ENCODE results near the gene AZGP1.
A peak's percentile ranks its signal among the peaks of the same experiment; 100 is the strongest.
"Not testable (repeated sequence)": the region's sequence is repeated elsewhere in the genome, so short reads cannot be mapped to it uniquely, and the experiment has no call there.

AZGP1 gene

DNA sequence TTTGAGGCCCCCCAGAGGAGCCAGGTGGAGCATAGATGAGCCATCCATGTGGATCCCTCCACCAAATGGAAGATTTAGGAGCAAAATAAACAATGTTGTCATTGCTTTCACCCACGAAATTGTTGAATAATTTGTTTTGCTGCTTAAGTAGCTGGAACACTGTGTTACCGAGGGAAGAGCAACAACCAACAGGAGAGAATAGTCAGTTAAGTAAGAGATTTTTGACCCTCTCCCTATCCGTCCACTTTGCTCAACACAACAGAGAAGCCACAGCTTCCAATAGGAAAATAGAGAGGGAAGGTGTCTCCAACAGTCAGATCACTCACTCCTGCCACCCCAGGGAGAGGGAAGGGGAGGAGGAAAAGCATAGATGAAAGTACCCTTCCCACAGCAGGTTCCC is 35.7 kb upstream of the AZGP1 start:
- H3K4me3 ChIP-seq (ENCODE audit: low read length): no peak overlapping the region
- no peak for TF ChIP-seq CTCF (IDR thresholded peaks at IDR 0.05; ENCODE audit: insufficient read depth, low read depth, low read length, missing control alignments)
- no peak for DNase-seq (ENCODE audit: low read depth)

DNA sequence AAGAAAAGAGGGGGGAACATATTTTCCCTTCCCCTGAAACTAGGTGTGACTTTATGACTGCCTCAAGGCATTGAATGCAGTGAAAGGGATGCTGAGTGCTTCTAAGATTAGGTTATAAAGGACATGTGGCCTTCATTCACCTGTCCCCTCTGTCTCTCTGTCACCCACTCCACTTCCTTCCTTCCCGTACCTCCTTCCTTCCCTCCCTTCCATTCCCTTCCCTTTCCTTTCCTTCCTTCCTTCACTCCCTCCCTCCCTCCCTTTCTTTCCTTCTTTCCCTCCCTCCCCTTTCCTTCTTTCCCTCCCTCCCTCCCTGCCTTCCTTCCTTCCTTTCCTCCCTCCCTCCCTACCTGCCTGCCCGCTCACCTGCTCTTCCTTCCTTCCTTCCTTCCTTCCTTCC is 35.1 kb upstream of the AZGP1 start:
- TF ChIP-seq CTCF (IDR thresholded peaks at IDR 0.05; ENCODE audit: insufficient read depth, low read depth, low read length, missing control alignments): no peak
- DNase-seq (ENCODE audit: low read depth): no peak
- no peak overlapping the region for H3K4me3 ChIP-seq (ENCODE audit: low read length)

GRCh38 chr7:100009952-100010351 is 34.1 kb upstream of the AZGP1 start:
- H3K4me3 ChIP-seq (ENCODE audit: low read length); DNase-seq (ENCODE audit: low read depth): not testable (repeated sequence)

DNA sequence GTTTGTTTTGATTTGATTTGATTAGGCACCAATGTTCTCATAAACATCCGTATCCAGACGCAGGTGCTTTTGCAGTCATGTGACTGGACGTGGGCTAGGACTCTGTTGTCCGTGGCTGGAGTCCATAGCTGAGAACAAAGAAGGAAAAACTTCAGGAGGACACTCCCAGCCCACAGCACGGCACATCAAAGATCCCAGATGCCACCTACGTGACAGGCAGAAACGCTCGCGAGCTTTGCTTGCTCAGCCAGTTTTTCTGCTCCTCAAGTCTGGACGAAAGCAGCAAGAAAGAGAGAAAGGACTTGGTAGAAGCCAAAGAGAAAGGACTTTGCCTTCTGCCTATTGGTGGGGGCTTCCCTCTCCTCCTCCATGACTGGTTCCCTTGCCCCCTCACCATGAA is 32.7 kb upstream of the AZGP1 start:
- DNase-seq (ENCODE audit: low read depth): peak; percentile 68
- TF ChIP-seq CTCF (IDR thresholded peaks at IDR 0.05; ENCODE audit: insufficient read depth, low read depth, low read length, missing control alignments): no peak

DNA sequence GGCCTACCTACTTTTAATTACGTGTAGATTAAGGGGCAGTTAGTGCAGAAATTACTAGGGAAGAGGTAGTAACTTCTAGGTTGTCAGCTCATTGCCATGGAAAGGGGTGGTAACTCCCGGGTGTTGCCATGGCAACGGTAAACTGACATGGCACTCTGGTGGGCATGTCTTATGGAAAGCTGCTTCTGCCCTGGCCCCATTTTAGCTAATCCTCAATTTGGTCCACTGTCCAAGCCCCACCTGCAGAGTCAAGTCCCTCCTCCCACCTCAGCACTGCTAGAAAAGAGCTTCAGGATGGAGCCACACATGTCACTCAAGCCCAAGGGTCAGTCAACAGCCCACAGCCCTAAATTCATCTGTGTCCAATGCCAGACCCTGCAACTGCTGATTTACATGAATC is 32.1 kb upstream of the AZGP1 start:
- no peak for DNase-seq (ENCODE audit: low read depth)
- no peak for TF ChIP-seq CTCF (IDR thresholded peaks at IDR 0.05; ENCODE audit: insufficient read depth, low read depth, low read length, missing control alignments)
- H3K4me3 ChIP-seq (ENCODE audit: low read length): no peak overlapping the region

More for the DNA sequence above, 32.7 kb upstream of the AZGP1 start:
- H3K4me3 ChIP-seq (ENCODE audit: low read length): peak overlapping the region; percentile 7

- no peak overlapping the region for H3K4me3 ChIP-seq (ENCODE audit: low read length)
- no peak for TF ChIP-seq CTCF (IDR thresholded peaks at IDR 0.05; ENCODE audit: insufficient read depth, low read depth, low read length, missing control alignments)
- DNase-seq (ENCODE audit: low read depth): no peak
These were observed 28.2 kb upstream of the AZGP1 start for GRCh38 chr7:100003711-100004661.

DNA sequence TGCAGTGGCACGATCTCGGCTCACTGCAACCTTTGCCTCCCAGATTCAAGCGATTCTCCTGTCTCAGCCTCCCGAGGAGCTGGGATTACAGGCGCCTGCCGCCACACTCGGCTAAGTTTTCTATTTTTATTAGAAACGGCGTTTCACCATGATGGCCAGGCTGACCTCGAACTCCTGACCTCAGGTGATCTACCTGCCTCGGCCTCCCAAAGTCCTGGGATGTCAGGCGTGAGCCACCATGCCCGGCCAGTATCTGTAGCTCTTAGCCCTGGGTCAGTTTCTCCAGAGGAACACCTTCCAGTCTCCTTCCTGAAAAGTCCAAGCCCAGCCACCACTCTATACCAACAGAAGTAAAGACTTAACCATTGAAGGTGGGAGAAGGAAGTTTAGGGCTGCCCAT is 24.4 kb upstream of the AZGP1 start:
- no peak for DNase-seq (ENCODE audit: low read depth)
- H3K4me3 ChIP-seq (ENCODE audit: low read length): no peak overlapping the region
- TF ChIP-seq CTCF (IDR thresholded peaks at IDR 0.05; ENCODE audit: insufficient read depth, low read depth, low read length, missing control alignments): no peak

Measured in epithelial cell of esophagus (primary cell).